Measurements from ENCODE around the gene CASKIN1. TPM values are rescaled to one million over a fixed set of nuclear protein-coding genes. Genes with fewer than 3 reads are reported as not detected.

CASKIN1 gene
- total RNA-seq, 2 donors from 2014 or later, result not detected

DNA sequence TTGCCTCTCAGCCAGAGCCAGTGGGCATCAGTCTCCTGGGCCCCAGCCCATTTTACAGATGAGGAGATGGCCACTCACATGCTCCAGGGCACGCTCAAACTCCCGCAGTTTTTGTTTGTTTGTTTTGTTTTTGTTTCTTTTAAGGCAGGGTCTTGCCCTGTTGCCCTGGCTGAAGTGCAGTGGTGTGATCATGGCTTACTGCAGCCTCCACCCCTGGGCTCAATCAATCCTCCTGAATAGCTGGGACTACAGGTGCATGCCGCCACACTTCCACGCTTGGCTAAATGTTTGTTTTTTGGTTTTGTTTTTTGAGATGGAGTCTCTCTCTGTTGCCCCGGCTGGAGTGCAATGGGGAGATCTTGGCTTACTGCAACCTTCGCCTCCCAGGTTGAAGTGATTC is 30.5 kb upstream of the CASKIN1 start:
- no peak for ATAC-seq (ENCODE audit: insufficient number of reproducible peaks, low FRiP score, low read depth)
- Histone ChIP-seq H3K36me3 (peaks cover 29% of the 10 kb centered on the region), H3K27me3 (replicated peaks; ENCODE audit: insufficient read depth) (no peaks in the 10 kb centered on the region), H3K4me3 (no peak overlapping the region), H3K4me1 (ENCODE audit: control insufficient read depth in 1 of 2, low read depth in 2 of 2) (peaks cover 12 to 14% of the 10 kb centered on the region in 2 donors), H3K27ac (no peak overlapping the region), H3K9me3 (no peaks in the 10 kb centered on the region)
- TF ChIP-seq, protein P1, sequence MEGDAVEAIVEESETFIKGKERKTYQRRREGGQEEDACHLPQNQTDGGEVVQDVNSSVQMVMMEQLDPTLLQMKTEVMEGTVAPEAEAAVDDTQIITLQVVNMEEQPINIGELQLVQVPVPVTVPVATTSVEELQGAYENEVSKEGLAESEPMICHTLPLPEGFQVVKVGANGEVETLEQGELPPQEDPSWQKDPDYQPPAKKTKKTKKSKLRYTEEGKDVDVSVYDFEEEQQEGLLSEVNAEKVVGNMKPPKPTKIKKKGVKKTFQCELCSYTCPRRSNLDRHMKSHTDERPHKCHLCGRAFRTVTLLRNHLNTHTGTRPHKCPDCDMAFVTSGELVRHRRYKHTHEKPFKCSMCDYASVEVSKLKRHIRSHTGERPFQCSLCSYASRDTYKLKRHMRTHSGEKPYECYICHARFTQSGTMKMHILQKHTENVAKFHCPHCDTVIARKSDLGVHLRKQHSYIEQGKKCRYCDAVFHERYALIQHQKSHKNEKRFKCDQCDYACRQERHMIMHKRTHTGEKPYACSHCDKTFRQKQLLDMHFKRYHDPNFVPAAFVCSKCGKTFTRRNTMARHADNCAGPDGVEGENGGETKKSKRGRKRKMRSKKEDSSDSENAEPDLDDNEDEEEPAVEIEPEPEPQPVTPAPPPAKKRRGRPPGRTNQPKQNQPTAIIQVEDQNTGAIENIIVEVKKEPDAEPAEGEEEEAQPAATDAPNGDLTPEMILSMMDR (IDR thresholded peaks at IDR 0.05), result no peak
- no peak for DNase-seq (ENCODE audit: low spot score)

DNA sequence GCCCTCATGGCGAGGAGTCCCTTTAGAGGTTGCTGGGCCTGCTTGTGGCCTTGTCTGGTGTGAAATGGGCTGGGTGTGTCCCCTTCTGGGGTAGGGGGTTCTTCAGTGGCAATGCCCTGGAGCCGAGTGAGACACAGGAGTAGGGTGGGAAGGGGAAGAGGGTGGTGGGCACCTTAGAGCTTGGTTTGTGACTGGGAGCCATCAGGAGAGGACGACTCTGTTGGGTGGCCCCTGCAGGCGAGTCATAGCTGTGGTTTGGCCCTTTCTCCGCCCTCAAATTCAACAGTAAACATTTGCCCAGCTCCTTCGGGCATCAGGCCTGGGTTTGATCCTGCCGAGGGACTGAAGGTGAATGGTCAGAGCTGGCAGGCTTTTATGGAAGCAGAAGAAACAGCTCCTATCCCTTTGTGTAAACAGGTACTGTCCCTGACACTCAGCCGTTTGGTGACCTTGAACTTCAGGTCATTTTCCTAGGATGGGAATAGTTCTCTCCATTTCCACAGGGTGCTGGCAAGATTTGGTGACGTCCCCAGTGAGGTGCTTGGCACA is 29.9 kb upstream of the CASKIN1 start:
- Histone ChIP-seq H3K27ac (no peak overlapping the region), H3K27me3 (replicated peaks; ENCODE audit: insufficient read depth) (no peaks in the 10 kb centered on the region), H3K4me3 (no peak overlapping the region), H3K36me3 (peaks cover 24% of the 10 kb centered on the region), H3K9me3 (no peaks in the 10 kb centered on the region), H3K4me1 (ENCODE audit: control insufficient read depth in 1 of 2, low read depth in 2 of 2) (peaks cover 12 to 14% of the 10 kb centered on the region in 2 donors)
- no peak for DNase-seq (ENCODE audit: low spot score)
- TF ChIP-seq, protein P1 (IDR thresholded peaks at IDR 0.05), result no peak
- ATAC-seq (ENCODE audit: insufficient number of reproducible peaks, low FRiP score, low read depth), result no peak

GRCh38 chr16:2223942-2224486 is 27.6 kb upstream of the CASKIN1 start:
- TF ChIP-seq, protein P1 (IDR thresholded peaks at IDR 0.05), result no peak
- DNase-seq (ENCODE audit: low spot score) (no peak), ATAC-seq (ENCODE audit: insufficient number of reproducible peaks, low FRiP score, low read depth) (no peak)
- Histone ChIP-seq H3K27me3 (replicated peaks; ENCODE audit: insufficient read depth) (no peaks in the 10 kb centered on the region), H3K4me3 (peak overlapping the region; percentile 93), H3K36me3 (peaks cover 4% of the 10 kb centered on the region), H3K9me3 (no peaks in the 10 kb centered on the region), H3K27ac (peak overlapping the region; percentile 64 to 66), H3K4me1 (ENCODE audit: control insufficient read depth in 1 of 2, low read depth in 2 of 2) (peaks cover 12 to 14% of the 10 kb centered on the region in 2 donors)

DNA sequence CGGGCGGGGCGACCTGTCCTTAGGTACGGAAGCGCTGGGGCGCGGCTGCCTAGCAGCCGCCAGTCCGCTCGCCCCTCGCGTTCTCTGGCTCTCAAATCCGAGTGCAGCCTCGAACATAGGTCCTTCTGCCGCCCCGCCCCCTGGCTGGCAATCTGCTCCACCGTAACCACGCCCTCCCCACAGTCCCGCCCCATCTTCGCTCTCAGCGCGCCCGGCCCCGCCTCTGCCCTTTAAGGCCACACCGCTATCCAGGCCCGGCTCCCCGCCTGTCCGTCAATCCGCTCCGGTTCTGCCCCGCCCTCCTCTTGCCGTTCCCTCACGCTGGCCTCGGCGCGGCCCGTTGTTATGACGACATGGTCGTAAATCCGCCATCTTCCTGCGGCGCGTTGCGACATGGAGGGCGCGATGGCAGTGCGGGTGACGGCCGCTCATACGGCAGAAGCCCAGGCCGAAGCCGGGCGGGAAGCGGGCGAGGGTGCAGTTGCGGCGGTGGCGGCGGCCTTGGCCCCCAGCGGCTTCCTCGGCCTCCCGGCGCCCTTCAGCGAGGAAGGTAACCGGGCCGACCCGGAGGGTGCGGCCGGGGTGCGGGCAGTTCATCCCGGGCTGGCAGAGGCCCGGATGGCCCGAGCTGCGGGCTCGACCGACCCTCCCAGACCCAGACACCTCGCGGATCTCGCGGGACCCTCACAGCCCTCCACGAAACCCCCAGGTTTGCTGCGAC is 27.0 kb upstream of the CASKIN1 start, which contains the start of gene E4F1:
Gene E4F1, plus strand, starts transcription at position 371 of the 721 bp plus-strand sequence. Its CDS starts 23 bp downstream, at position 394.
- ATAC-seq (ENCODE audit: insufficient number of reproducible peaks, low FRiP score, low read depth) (peak; percentile 98), DNase-seq (ENCODE audit: low spot score) (peak; percentile 98)
- H3K27ac ChIP-seq, result peak within 1 kb of the TSS; percentile 64 to 80
- H3K4me3 ChIP-seq, result peak within 1 kb of the TSS; percentile 93
- no peaks in the 10 kb centered on the region for H3K36me3 ChIP-seq
- no peaks in the 10 kb centered on the region for H3K9me3 ChIP-seq
- TF ChIP-seq, protein P1 (IDR thresholded peaks at IDR 0.05), result no peak
- no peaks in the 10 kb centered on the region for H3K27me3 ChIP-seq (replicated peaks; ENCODE audit: insufficient read depth)
- peaks cover 12 to 14% of the 10 kb centered on the region in 2 donors for H3K4me1 ChIP-seq (ENCODE audit: control insufficient read depth in 1 of 2, low read depth in 2 of 2)

- no peaks in the 10 kb centered on the region for H3K9me3 ChIP-seq
- peaks cover 17 to 21% of the 10 kb centered on the region in 2 donors for H3K4me1 ChIP-seq (ENCODE audit: control insufficient read depth in 1 of 2, low read depth in 2 of 2)
- no peaks in the 10 kb centered on the region for H3K36me3 ChIP-seq
- DNase-seq (ENCODE audit: low spot score) (no peak), ATAC-seq (ENCODE audit: insufficient number of reproducible peaks, low FRiP score, low read depth) (no peak)
- no peak overlapping the region for H3K27ac ChIP-seq
- TF ChIP-seq, protein P1 (IDR thresholded peaks at IDR 0.05), result no peak
- H3K27me3 ChIP-seq (replicated peaks; ENCODE audit: insufficient read depth), result no peaks in the 10 kb centered on the region
- no peak overlapping the region for H3K4me3 ChIP-seq
These were observed 19.9 kb upstream of the CASKIN1 start for GRCh38 chr16:2216330-2216729.
